DMS79 treated with DMSO at 0.1 percent for 48 hours (cell line): ENCODE measurements around the gene ASB11.
"Not testable (repeated sequence)": the region's sequence is repeated elsewhere in the genome, so short reads cannot be mapped to it uniquely, and the experiment has no call there.

ENCODE experiments used
- DNase-seq: peaks from one replicate; lab custom pipeline; 2025; lab: John Stamatoyannopoulos, UW

The ASB11 gene

DNA sequence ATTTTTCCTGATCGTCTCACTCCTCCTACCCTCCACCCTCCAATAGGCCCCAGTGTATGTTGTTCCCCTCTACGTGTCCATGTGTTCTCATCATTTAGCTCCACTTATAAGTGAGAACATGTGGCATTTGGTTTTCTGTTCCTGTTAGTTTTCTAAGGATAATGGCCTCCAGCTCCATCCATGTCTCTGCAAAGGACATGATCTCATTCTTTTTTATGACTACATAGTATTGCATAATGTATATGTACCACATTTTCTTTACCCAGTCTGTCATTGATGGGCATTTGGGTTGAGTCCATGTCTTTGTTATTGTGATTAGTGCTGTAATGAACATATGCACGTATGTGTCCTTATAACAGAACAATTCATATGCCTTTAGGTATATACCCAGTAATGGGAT lies 9.5 kb downstream of the ASB11 start:
- not testable (repeated sequence) for DNase-seq

DNA sequence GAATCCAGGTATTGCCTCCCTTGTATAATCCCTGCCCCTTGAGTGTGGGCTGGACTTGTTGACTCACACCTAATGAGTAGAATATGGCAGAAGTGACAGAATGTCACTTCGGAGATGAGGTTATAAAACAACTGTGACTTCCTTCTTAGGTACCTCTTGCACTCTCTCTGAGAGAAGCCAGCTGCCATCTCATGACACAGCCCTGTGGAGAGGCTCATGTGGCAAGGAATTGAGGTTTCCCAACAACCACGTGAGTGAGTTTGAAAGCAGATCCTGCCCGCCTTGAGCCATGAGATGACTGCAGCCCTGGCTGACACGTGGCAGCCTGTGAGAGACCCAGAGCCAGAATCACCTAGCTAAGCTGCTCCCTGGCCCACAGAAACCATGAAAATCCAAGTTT lies 13.5 kb downstream of the ASB11 start:
- no peak for DNase-seq

DNA sequence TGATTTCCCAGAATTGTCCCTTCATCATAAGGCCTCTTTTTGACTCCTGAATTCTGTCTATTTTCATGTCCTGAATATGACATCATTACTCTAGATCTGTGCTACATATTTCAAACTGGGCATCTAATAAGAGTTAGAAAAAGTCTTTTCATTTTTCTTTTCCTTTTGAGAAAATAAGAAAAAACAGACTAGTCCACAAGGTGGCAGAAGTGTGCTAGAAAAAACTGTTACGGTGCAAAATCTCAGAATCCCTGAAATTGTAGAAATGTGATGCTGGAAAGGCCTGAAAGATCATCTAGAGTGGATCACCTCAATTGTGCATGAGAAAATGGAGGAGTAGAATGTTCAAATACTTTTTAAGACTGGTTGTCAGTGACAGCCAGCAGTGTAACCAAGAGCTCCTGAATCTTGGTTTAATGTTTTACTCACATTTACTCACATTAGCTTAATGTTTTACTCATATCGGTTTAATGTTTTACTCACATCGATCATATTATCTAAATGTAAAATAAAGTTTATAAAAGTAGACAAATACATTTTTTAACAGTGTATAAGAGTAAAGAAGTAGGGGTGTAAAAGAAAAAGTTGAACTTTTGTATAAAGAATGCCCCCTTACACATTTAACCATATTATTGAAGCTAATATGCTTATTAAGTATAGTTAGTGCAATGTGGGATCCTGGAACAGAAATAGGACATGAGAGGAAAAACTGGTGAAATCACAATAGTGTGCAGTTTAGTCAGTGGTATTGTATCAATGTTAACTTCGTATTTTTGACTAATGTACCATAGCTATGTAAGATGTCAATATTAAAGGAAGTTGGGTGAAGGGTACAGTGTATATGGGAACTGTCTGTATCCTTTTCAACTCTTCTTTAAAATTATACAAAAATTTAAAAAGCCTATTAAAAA lies 15.2 kb downstream of the ASB11 start:
- DNase-seq, result peak; percentile 2

DNA sequence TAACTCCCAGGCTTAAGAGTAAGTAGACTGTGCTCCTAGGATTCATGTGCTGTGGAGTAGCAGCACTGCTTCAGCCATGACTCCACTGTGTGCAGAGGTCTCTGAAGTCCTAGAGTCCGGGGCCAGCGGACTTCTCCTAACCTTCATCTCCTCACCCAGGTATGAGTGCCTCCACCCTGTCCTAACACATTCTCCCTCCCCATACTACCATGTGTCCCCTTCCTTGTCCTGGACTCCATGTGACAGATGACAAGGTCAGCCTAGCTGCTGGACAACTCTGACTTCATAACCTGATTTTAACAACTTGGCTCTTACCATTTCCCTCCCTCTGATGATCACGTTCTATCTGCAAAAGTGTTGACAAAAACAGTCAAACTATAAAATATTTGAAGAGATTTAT lies 16.7 kb downstream of the ASB11 start:
- DNase-seq, result no peak

DNA sequence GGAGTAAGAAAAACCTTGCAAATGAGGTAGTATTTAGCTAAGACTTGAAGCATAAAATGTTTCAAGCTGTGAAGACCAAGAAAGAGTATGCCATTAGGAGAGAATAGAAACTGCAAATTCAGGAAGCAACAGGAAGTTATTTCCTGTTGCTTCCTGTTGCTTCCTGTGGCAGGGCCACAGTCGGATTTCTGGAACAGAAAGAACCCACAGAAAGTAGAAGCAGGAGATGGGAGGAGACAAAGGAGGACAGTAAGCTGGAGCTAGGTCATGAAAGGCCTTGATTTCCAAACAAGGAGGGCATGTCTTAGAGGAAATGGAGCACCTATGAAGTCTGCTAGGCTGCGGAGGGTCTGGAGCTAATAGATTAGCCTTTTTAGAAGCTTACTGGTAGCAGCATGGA lies 17.2 kb downstream of the ASB11 start:
- no peak for DNase-seq

DNA sequence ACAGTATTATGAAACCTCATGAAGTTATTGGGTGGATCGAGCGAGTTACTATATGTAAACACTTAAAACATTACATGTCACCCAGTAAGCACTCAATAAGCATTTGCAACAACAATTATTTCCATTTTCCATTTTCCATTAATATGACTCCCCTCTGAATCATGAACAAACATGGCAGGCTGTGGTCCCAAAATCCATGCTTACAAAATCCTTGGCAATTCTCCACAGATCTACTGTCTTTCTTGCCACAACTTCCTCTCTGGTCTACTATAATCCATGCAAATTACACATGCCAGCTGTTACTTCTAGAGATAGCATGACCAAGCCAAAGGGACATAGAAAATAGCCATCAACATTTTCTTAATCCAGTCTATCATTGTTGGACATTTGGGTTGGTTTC lies 22.0 kb downstream of the ASB11 start:
- no peak for DNase-seq

DNA sequence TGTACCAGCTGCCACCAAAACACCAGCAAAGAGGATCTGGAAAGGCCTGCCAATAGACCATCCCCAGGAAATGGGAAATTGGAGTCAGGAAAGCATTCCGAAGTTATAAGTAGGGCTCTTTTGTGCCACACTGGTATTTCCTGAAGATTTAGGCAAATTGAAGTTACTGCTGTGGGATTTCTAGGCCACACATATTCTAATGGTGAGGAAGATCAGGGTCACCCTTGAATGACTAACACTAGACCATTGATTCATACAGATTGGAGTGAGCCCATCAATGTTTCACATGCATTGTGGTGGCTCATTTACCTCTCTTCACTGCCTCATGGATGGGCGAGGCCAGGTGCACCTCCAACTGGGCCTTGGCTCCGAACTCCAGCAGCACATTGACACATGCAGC lies 22.6 kb downstream of the ASB11 start:
- no peak for DNase-seq

DNA sequence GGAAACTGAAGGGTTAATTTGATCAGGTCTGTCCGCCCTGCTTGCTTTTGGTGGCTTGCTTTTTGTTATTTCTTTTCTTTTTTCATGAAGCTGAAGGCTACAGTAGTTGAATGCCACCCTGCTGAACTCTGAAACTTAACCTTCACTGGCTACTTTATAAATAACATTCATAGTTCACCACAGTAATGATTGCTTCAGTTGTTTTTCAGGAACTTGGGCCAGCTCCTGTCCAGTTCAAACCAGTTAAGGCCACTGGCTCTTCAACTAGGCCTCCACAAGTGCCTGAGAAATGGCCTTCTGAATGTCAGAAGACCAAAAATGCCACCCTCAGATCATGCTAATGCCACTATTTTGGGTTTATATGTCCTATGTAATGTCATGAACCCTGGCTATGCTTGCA lies 37.8 kb downstream of the ASB11 start:
- no peak for DNase-seq

DNA sequence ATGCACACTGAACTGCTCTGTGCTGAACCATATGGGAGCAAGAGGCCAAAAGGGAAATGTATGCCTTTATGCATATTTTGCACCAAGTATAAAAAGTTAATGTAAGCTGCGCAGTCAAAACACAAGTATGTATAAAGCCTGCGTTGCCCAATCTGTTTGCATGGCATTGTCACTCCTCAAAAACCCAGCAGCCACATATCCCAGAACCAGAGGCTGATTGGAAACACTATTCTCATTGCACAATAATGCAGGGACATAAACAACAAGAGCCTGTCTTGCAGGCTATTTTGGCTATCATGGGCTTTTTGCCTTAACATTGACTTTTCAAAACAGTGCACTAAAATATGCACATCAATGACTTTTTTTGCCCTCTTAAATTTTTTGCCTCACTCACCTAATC lies 40.5 kb downstream of the ASB11 start:
- DNase-seq, result no peak

DNA sequence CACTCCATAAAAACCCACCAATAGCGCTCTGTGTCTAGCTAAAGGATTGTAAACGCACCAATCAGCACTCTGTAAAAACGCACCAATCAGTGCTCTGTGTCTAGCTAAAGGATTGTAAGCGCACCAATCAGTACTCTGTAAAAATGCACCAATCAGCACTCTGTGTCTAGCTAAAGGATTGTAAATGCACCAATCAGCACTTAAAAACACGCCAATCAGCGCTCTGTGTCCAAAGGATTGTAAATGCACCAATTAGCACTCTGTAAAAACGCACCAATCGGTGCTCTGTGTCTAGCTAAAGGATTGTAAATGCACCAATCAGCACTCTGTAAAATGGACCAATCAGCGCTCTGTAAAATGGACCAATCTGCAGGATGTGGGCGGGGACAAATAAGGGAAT lies 42.2 kb downstream of the ASB11 start:
- DNase-seq, result not testable (repeated sequence)

DNA sequence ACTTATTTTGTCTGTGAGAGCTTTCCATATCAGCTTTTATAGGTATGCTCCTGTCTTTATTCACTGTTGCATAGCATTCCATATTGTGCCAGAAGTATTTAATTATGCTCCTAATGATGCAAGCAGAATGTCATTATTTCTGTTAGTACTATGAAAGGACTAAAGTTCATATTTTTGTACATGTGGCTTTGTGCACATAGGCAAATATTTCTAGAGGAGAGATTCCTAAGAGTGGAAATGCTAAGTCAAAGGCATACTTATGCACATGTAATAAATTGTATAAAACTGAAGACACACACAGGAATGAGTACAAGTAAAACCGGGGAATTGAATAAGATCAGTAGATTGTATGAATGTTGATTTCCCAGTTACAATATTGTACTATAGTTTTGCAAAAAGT lies 43.7 kb downstream of the ASB11 start:
- no peak for DNase-seq

DNA sequence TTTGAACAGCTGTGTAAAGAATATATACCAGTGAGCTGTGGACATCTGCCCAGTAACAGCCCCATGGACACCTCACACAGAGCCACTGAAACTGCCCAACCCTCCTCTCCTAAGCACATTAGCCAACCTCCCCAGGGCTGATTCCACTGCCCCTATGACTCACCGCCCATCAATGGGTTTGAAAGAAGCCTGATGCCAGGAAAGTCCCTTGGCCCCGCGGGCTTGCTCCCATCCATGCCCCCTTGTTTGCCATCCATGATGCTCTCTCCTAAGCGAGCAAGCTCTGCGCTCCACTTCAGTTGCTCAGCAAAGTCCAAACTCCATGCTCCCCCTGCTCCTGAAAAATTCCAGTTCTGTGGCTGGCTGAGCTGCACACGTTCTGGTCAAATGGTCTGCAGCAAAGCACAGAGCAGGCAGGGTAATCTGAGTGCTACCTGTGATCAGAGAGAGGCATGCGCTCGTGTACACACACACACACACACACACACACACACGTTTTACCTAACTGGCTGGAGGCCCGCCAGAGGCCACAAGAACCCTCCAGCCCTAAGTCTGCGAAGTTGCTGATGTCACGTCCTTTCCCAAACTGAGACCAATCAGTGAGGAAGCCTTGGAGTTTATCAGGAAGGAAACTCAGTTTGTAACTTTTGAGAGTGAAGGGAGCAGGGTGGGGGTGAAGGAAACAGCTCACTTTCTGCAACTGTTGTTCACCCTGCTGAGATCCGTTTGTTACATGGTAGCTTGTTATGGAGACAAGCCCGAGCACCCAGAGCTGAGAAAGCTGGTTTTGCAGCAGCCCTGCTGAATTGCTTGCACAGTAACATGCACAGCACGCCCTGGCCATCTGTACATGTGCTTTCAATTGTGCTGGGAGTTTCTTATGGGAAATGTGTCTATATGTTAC lies 45.6 kb downstream of the ASB11 start, which contains the start of gene ASB9:
Gene ASB9, minus strand, starts transcription at position 466 of the 904 bp plus-strand sequence. Its CDS starts 209 bp downstream, at position 257.
- DNase-seq, result peak; percentile 28

DNA sequence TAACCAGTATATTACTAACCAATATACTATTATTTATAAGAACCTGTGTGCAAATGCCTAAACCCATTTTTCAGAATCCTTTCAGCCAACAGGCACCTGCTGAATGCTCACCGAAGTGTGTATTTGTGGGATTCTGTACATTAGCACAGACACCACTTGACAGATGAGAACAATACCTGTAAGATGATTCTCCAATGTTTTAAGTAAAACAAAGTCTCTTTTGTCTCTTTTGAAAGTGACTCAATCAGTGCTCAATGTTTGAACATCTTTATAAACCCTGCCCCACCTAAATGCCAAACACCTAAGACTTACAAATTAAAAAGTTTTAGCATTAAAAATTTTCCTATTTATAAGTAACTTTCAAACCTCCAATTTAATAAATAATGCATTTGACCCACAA lies 46.3 kb downstream of the ASB11 start:
- no peak for DNase-seq

DNA sequence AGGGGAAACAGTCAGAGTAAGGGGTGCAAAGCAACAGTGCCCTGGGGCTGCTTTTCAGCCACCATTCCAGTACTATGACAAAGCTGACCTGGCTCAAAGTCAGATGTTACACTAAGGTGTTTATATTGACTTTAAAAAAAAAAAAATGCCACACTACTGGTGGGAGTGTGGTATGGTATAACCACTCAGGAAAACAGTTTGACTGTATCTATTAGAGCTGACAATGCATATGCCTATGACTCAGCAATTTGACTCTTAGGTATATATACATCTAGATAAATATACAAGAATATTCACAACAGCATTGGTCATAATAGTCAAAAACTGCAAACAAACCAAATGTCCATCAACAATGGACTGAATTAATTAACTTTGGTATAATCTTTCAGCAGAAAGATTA lies 60.6 kb downstream of the ASB11 start:
- DNase-seq, result no peak

DNA sequence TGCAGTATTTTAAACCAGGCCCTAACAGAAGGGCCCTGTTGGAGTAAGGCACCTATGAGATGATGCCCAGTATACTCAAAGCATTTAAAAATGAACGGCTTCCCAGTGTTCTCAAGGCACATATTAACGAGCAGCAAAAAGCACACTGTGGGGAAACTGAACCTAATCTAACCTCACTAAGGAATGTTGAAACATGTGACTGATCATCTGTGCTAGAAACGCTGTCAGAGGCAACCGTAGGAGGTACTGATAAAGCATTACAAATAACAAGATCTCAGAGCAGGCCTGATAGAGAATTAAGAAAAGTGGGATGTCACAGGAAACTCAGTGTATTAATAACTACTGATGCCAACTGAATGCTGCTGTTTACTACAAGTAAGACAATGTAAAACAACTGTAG lies 69.5 kb downstream of the ASB11 start:
- no peak for DNase-seq

DNA sequence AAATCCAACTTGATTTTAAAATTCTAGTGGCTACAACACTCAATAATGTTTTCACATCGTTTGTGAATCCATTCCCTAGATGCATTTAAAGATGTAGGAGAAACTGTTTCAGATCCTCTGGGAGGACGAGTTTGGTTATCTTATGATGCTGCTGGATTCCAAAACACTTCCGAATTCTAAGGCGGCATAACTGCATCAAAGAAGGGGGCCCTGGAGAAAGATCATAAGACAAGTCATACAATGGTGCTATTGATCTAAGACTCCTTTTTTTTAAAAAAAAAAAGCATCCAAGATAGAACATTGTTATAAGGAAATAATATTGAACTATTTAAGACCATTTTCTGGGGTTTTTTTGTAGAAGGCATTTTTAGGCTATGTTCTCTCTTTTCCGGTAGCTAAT lies 71.0 kb downstream of the ASB11 start:
- DNase-seq, result no peak

DNA sequence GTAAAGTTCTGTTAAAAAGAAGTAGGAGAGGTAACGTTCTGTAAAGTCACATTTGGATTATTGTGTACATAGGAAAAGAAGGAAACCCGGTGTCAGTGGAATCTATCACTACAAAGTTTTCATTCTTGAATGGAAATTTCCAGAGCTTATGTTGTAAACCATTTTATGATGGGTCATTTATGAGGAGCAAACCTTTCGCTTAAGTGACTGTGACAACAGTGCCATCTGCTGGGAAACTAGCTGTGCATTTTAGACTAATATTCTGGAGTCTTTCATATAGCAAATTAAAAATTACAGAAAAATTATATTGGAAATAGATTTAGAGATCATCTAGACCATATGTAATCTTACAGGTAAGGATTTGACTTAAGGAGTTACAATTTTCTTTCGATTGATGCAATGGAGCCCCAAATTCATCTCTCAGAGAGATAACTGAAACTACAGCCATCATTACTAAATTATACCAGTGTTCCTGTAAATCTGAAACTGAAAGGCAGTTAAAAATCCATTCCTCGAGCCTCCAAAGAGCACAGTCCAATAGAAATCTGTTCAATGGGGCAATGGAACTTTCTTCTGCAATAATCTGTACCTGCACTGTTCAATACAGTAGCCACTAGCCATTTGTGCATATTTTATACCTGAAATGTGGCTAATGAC lies 72.4 kb downstream of the ASB11 start:
- DNase-seq, result peak; percentile 28

DNA sequence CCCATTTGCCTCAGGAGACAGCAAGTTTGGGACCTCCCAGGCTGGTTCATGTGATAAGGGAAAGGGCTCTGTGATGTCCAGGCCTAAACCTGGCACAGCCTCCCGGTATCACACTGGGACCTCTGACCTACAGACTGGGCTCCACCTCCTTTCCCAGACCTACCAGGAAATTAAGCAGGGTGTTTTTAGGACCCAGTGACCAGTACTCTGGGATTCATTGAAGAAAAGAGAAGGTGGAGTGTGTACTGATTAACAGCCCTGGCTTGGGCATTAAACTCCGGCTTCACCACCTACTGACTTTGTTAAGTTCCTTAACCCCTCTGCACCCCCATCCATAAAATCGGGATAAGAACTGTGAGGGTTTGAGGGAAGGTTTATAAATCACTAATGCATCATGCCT lies 74.1 kb downstream of the ASB11 start:
- no peak for DNase-seq

DNA sequence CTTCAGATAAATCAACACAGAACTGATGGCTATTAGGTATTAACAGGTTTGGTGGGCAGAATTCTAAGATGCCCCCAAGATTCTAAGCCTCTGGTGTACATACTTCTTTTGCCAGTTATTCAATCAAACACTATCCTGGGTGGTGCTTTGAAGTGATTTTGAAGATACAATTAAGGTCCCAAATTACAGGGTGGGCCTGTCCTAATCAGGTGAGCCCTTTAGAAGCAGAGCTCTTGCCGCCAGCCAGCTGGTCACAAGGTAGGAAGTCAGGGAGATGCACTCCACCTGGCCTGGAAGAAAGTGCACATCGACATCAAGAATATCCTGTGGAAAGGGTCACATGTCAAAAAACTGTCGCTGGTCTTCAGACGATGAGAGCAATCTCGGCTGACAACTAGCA lies 75.0 kb downstream of the ASB11 start:
- no peak for DNase-seq

DNA sequence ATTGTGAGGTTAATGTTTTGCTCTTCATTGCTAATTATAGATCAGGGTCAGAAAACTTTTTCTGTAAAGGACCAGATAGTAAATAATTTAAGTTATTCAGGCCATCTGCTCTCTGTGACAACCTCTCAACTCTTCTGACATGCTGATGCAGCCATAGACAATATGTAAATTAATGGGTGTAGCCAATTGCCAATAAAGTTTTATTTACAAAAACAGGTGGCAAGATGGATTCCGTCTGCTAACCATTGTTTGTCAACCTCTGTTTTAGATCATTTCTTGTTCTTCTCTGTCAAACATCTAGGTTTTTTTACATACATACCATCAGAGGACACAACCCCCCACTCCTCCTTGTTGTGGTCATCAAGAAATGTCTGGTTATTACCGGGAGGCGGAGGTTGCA lies 79.3 kb downstream of the ASB11 start:
- no peak for DNase-seq

DNA sequence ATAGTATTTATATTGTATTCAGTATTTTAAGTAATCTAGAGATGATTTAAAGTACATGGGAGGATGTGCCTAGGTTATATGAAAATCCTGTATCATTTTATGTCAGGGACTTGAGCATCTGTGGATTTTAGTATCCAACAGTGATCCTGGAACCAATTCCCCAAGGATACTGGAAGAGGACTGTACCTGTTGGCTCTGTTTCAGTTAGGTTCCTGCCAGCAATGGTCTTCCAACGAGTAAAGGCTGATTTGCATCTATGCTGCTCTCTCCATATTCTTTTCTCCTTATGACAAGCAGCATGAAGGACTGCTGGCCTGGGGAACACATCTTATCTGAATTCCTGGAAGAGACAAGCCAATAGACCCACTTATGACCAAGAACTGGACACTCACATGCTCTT lies 80.4 kb downstream of the ASB11 start:
- no peak for DNase-seq

DNA sequence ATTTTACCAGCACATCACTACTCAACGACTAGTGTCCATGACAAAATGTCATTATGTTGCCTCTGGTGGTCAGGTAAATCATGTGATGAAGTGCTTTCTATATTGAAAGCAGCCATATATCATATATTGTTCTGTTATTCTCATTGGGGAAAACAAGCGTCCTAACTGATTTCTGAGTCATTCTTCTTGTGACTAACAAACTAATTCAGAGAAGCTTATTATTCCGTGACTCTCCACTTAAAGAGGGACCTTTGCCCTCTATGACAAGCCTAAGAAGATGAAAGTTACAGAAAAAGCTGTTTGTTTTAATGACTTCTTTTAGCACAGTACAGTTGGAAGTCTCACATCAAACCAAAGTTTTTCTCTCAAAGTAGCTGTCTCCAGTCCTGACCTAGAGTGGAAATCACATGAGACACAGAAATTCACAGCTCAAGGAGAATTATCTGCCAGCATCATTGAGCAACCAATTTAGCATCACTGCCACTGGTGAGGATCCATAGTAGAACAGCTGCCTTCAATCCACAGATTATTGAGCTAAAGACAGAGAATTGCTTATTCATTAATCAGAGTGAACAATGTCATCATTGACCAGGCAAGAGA lies 81.9 kb downstream of the ASB11 start:
- DNase-seq, result no peak
